Left cardiac atrium (tissue), 4 donors: ENCODE results near the gene CCDC88B. TPM values are rescaled to one million over a fixed set of nuclear protein-coding genes. Genes with fewer than 3 reads are reported as not detected.
"Not testable (repeated sequence)": the region's sequence is repeated elsewhere in the genome, so short reads cannot be mapped to it uniquely, and the experiment has no call there.

ENCODE experiments used
- ATAC-seq, 2 donors: fragments of 200-7000 bp; cut with Tn5 transposase; one replicate each; pipeline ENCODE4 v1.9.1; 2020; ENCODE audit warnings: mild to moderate bottlenecking in 2 of 2, moderate library complexity in 2 of 2
- DNase-seq: peaks from one replicate; pipeline ENCODE4 v3.0.0-alpha.2; 2020
- intact Hi-C, 2 donors: fragments of 100-400 bp; cut with DNase I; formaldehyde crosslinking; loops; one replicate each; pipeline versions ENCODE4 v1.14.1 to v1.15.1; 2022 to 2023
- total RNA-seq, 2 donors: library from RNA; stranded (reverse); fragmentation: NEBNext Ultra II Directional; extraction: Animal tissue kit (Norgen Biotek cat#: 25700); gene quantifications; one replicate each; pipeline ENCODE4 v1.2.1, GENCODE V29; 2021
- donor health status: DM: no; HTN: yes; CAD: no.
- donor health status: DM: no; HTN: yes; CAD: no; lungs with severe emphysema.
- donor health status: DM: yes; HTN: yes; CAD: no.
- donor health status: Dilated cardiomyopathy.

CCDC88B gene
- total RNA-seq, 2 donors from 2014 or later = 9.2 to 10.6 TPM

DNA sequence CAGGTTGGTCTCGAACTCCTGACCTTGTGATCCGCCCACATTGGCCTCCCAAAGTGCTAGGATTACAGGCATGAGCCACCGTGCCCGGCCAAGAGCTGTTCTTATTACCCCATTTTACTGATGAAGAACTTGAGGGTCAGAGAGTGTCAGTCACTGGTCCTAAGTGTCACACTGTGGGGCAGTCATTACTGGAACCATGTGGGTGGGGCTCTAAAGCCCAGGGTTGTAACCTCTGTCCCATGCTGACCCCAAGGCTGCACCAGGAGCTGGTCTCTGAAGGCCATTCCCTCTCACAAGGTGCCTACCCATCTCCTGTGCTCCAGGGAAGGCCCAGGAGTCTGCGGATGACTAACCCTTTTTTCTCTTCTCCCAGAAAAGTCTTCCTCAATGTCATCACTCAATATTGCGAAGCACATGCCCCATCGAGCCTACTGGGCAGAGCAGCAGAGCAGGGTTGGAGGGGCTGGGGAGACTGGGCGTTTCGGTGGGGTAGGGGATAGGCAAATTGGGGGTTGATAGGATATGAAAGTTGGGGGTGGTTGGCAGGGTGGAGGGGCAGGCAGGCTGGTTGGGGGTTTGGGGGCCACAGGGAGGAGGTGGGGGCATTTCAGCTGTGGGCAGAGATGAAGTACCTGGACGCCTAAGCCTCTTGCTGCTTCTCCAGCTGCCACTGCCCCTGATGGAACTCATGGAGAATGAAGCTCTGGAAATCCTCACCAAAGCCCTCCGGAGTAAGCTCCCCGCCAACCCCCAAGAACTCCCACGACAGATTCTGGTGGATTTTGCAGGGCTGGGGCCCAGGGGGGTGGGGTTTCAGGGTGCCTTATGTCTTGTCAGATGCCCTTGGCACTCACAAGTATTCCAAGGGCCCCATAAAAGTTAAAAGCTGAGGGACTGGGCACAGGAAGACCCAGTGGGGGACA lies 36.6 kb upstream of the CCDC88B start:
- ATAC-seq (no peak), DNase-seq (no peak)
- intact Hi-C loops = loop anchor here (5.0 to 10.0 kb wide), 3 partner anchors 51 to 101 kb away; partner anchors contain the start of genes FERMT3 (in 1 of the 2) and PLCB3 (in 1 of the 2)

DNA sequence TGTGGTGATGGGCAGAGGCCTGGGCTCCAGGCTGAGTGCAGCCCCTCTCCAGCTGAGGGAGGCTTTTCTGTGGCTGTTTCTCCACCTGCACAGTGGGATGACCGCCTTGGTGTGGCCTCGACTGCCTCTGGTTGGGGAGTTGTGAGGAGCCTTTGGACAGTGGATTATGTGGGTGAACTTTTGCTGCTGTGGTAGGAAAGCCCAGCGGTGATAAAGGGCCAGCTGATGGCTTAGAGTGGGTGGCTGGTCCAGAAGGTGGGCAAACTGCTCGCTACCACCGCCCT lies 36.0 kb upstream of the CCDC88B start:
- intact Hi-C loops = loop anchor here (5.0 to 10.0 kb wide), 3 partner anchors 52 to 102 kb away; partner anchors contain the start of genes FERMT3 (in 1 of the 2) and PLCB3 (in 1 of the 2)
- ATAC-seq = no peak

DNA sequence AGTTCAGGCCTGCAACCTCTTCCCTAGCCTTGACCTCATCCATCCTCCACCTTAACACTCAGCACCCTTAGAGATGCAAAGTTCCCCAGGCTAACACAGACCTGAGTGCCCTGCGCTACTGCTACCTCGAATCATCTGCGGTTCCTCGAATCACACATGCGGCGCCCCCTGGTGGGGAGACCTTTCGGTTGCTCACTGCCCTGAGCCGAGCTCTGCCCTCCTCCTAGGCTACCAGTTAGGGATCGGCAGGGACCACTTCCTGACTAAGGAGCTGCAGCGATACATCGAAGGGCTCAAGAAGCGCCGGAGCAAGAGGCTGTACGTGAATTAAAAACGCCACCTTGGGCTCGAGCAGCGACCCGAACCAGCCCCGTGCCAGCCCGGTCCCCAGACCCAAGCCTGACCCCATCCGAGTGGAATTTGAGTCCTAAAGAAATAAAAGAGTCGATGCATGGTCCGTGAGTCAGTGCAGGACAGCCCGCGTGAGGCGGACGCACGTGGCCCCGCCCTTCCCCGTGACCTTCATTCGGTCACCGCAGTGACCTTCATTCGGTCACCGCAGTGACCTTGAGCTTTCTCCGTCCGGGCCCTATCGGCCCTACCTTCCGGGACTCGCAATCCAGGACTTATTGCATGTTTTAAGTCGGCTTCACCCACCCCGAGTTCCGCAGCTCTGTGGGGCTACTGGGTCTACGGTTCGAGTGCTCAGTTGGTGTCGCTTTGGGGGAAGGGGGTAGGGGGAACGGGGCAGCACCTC lies 35.5 kb upstream of the CCDC88B start:
- DNase-seq = peak; percentile 96
- ATAC-seq = peak; percentile 43 to 57
- intact Hi-C loops = loop anchor here (5.0 to 10.0 kb wide), 3 partner anchors 52 to 102 kb away; partner anchors contain the start of genes FERMT3 (in 1 of the 2) and PLCB3 (in 1 of the 2)

More for the DNA sequence above, 36.0 kb upstream of the CCDC88B start:
- no peak for DNase-seq

DNA sequence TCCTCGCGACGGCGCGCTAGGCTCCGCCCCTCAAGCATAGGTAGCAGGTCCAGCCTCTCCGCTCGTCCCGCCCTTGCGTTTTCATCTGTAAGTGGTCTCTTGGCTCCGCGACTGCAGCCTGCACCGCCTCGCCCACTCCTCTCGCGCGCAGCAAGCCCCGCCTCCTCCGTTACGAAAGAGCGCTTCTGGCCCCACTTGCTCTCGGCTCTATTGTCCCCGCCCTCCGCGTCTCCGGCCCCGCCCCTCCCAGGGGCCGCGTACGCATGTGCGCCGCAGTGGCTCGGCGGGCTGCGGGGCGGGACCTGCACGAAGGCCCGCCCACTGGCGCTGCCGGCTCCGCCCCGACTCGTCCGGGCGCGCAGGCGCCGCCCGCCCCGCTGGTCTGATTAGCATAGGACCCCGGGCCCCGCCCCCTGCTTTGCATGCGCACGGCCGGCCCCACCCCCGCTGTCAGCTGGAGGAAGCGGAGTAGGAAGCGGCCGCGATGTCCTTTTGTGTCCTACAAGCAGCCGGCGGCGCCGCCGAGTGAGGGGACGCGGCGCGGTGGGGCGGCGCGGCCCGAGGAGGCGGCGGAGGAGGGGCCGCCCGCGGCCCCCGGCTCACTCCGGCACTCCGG lies 34.8 kb upstream of the CCDC88B start, which contains the start of gene ESRRA:
Gene ESRRA, plus strand, starts transcription at position 450 of the 616 bp plus-strand sequence. CDS start 1,656 bp downstream, outside the sequence.
- DNase-seq (peak; percentile 100), ATAC-seq (peak; percentile 86 to 92)
- intact Hi-C loops = loop anchor here in 1 of 2 donors (10.0 kb wide), 1 partner anchor 100 kb away; the partner anchor contains the start of gene FERMT3

DNA sequence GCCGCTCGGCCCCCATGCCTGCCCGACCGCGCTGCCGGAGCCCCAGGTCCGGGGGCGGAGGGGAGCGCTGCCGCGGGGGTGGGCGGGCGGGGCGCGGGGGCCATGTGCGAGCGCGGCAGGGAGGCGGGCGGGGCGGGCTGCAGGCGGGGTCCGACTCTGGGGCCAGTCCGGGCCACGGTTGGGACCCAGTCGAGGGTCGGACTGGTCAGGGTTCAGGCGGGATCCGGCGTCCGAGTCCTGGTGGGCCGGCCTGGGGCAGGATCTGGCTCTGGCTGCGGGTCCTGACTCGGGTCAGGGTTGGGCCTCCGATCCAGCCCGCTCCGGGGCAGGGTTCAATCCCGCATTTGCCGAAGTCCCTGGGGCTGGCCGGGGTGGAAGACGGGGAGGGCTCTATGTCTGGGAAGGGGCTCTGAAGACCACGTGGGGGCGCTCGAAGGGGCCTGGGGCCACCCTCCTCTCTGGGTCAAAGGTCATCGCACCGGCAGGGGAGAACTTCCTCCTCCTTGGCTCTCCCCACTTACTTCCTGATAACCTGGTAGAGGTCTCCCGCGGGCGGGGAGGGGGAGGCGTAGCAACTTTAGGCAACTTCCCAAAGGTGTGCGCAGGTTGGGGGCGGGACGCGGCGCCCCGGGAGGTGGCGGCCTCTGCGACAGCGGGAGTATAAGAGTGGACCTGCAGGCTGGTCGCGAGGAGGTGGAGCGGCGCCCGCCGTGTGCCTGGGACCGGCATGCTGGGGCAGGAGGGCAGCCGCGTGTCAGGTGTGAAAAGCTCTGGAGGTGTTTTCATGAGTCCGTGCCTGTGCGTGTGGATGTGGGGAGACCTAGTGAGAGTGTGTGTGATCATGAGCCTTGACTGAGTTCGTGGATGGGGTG lies 34.1 kb upstream of the CCDC88B start:
- intact Hi-C loops = loop anchor here in 1 of 2 donors (10.0 kb wide), 1 partner anchor 101 kb away; the partner anchor contains the start of gene FERMT3
- ATAC-seq (peak; percentile 5 to 10), DNase-seq (peak; percentile 80)

DNA sequence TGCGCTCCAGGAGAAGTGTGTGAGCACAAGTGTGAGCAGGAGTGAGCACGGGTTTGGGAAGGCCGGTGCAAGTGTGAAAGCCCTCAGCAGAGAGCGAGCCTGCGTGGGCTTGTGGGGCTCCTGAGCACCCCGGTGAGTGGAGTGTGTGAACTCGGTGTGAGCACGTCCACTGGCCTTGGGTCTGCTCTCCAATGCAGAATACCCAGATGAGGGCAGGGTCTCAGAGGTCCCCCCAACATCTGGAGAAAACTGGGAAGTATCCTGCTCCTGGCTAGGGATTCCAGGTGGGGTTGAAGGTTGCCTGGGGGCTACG lies 33.5 kb upstream of the CCDC88B start:
- DNase-seq = no peak
- no peak for ATAC-seq
- intact Hi-C loops = loop anchor here in 1 of 2 donors (10.0 kb wide), 1 partner anchor 102 kb away; the partner anchor contains the start of gene FERMT3

DNA sequence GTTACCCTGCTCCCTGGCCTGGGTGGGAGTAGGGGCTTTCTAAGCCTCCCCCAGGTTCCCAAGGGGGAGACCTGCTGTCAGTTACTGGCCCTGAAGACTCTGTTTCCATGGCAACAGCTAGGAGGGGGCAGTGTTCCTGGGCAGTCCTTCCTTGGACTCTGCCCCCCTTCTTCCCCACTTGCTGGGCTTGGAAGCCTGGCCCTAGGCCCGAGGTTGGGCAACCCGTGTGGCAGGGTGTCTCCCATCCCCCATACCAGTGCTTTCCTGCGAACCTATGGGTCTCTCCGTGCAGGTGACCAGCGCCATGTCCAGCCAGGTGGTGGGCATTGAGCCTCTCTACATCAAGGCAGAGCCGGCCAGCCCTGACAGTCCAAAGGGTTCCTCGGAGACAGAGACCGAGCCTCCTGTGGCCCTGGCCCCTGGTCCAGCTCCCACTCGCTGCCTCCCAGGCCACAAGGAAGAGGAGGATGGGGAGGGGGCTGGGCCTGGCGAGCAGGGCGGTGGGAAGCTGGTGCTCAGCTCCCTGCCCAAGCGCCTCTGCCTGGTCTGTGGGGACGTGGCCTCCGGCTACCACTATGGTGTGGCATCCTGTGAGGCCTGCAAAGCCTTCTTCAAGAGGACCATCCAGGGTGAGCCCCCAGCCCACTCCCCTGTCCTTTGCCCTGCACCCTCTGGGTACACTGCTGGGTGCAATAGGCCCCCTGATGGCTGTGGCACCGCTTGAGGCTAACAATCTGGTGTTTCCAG lies 33.0 kb upstream of the CCDC88B start:
- no peak for DNase-seq
- intact Hi-C loops = loop anchor here in 1 of 2 donors (10.0 kb wide), 1 partner anchor 102 kb away; the partner anchor contains the start of gene FERMT3

DNA sequence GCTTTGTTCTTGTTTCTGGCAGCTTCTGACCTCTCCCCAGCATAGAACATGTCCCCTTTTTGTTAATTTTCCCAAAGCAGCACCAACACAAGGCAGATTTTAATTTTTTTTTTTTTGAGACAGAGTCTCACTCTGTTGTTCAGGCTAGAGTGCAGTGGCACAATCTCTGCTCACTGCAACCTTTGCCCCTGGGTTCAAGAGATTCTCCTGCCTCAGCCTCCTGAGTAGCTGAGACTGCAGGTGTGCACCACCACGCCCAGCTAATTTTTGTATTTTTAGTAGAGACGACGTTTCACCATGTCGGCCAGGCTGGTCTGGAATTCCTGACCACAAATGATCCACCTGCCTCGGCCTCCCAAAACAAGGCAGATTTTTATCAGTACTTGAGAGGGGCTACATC lies 32.2 kb upstream of the CCDC88B start:
- intact Hi-C loops = loop anchor here in 1 of 2 donors (10.0 kb wide), 1 partner anchor 103 kb away; the partner anchor contains the start of gene FERMT3
- ATAC-seq, DNase-seq: not testable (repeated sequence)

More for the DNA sequence above, 33.0 kb upstream of the CCDC88B start:
- ATAC-seq = no peak

DNA sequence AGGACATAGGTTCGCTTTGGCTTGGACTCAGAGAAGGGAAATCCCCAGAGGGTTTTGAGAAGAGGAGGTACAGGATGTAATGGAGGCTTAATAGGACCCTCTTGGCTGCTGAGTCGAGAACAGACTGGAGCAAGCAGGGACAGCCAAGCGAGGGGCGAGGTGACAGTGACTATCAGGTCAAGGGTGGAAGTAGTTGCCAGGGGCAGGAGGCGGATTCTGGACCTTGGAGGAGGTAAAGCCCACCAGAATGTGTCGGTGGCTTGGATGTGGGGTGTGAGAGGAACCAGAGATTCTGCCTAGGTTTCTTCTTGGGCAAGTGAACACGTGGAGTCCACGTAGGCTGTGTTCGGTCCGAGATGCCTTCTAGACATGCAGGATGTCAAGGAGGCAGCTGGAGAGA lies 27.1 kb upstream of the CCDC88B start:
- ATAC-seq (no peak), DNase-seq (no peak)
- intact Hi-C loops = no loop called here

DNA sequence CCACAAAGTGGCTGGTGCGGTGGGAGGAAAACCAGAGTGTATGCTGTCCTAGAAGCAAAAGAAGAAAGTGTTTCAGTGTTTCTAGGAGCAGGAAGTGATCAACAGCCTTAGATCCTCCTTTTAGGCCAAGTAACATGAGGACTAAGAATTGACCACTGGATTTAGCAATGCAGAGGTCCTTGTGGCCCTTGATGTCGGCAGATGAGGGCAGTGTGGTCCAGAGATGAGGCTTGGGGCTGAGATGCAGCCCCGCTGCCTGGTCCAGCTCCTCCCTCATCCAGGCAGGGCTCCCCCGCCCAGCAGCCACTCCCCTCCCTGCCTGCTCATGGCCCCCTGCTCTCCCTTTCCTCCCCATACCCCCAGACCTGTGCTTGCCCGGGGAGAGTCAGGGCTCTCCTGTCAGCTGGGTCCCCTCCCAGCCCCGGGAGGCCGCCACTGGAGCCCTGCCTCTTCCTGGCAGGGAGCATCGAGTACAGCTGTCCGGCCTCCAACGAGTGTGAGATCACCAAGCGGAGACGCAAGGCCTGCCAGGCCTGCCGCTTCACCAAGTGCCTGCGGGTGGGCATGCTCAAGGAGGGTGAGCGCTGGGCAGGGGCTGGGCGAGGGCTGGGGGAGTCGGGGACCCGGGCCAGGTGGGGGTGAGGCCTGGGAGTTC lies 26.4 kb upstream of the CCDC88B start:
- ATAC-seq (peak in 1 of 2 donors; percentile 1), DNase-seq (peak; percentile 74)
- intact Hi-C loops = no loop called here

DNA sequence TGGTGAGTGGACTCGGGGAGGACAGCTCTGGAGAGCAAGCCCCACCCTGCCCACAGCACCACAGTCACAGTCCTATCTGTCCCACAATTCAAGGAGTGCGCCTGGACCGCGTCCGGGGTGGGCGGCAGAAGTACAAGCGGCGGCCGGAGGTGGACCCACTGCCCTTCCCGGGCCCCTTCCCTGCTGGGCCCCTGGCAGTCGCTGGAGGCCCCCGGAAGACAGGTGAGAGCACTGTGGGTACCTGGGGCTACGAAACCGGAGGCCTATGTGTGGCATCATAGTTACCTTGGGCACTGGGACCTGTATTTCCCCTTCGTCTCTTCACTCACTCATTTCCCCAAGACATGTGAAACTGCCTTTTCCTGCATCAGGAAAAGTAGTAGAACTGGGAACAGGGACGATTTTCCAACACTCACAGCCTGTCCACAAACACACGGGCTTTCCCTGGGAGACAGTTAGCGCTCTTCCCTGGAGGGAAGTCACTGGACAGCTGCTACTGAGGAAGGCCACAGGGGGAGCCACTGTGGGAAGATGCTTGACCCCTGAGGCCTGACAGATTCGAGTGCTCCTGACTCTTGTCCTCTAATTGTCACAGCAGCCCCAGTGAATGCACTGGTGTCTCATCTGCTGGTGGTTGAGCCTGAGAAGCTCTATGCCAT lies 25.7 kb upstream of the CCDC88B start:
- intact Hi-C loops = no loop called here
- ATAC-seq = no peak
- no peak for DNase-seq

DNA sequence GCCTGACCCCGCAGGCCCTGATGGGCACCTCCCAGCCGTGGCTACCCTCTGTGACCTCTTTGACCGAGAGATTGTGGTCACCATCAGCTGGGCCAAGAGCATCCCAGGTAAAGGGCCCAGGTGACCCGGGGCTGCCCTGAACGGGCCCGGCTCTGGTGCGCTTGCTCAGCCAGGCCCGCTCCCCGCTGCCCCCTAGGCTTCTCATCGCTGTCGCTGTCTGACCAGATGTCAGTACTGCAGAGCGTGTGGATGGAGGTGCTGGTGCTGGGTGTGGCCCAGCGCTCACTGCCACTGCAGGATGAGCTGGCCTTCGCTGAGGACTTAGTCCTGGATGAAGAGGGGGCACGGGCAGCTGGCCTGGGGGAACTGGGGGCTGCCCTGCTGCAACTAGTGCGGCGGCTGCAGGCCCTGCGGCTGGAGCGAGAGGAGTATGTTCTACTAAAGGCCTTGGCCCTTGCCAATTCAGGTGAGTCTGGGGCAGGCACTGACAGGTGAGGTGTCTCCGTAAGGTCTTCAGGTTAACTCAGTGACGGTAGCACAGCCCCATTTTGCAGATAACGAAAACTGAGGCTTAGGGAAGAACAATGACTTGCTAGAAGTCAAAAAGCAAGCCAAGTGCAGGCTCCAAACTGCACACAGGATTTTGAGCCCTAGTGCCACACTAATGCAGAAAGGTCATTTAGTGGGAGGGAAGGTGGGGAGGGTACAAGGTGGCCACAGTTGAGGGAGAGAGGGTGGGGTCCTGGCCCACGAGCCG lies 25.0 kb upstream of the CCDC88B start:
- no peak for DNase-seq
- ATAC-seq = no peak
- intact Hi-C loops = no loop called here

DNA sequence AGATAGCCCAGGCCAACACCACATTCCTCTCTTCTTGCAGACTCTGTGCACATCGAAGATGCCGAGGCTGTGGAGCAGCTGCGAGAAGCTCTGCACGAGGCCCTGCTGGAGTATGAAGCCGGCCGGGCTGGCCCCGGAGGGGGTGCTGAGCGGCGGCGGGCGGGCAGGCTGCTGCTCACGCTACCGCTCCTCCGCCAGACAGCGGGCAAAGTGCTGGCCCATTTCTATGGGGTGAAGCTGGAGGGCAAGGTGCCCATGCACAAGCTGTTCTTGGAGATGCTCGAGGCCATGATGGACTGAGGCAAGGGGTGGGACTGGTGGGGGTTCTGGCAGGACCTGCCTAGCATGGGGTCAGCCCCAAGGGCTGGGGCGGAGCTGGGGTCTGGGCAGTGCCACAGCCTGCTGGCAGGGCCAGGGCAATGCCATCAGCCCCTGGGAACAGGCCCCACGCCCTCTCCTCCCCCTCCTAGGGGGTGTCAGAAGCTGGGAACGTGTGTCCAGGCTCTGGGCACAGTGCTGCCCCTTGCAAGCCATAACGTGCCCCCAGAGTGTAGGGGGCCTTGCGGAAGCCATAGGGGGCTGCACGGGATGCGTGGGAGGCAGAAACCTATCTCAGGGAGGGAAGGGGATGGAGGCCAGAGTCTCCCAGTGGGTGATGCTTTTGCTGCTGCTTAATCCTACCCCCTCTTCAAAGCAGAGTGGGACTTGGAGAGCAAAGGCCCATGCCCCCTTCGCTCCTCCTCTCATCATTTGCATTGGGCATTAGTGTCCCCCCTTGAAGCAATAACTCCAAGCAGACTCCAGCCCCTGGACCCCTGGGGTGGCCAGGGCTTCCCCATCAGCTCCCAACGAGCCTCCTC lies 24.1 kb upstream of the CCDC88B start:
- ATAC-seq, DNase-seq, intact Hi-C loops: not testable (repeated sequence)

DNA sequence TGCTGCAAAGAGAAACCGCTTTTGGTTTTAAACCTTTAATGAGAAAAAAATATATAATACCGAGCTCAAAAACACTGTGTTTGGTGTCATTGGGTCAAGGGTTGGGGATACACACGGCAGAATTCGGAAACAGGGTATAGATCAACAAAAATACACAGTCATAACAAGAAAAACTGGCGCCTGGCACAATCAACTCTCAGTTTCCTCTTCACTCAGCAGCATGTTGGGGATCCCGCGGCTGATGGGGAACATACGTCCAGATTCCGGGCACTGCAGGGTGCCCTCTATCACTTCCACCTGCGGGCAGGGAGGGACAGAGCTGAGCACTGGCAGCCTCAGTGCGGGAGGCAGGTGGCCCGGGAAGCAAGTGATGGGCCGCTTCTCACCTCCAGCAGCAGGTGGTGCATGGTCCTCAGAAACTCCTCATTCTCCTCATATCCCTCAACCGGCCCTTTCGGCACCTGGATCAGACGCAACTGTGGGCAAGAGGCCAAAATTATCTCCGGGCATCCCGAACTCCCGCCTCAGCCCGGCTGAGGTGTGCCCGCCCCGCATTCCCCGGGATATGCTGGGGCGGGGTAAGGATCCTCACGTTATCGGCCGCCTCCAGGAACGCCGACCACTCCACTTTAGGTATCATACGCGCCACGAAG lies 23.2 kb upstream of the CCDC88B start:
- ATAC-seq (peak in 1 of 2 donors; percentile 0), DNase-seq (peak; percentile 45)
- intact Hi-C loops = no loop called here
